Measurements from ENCODE around the gene FXN.

GRCh38 chr9:69046723-69047122, 11.2 kb downstream of the FXN start:
- no peak for TF ChIP-seq CTCF (IDR thresholded peaks at IDR 0.05)
- TF ChIP-seq POLR2AphosphoS5 (IDR thresholded peaks at IDR 0.05), result no peak
